ENCODE data around the gene NALF2.

NALF2 gene

DNA sequence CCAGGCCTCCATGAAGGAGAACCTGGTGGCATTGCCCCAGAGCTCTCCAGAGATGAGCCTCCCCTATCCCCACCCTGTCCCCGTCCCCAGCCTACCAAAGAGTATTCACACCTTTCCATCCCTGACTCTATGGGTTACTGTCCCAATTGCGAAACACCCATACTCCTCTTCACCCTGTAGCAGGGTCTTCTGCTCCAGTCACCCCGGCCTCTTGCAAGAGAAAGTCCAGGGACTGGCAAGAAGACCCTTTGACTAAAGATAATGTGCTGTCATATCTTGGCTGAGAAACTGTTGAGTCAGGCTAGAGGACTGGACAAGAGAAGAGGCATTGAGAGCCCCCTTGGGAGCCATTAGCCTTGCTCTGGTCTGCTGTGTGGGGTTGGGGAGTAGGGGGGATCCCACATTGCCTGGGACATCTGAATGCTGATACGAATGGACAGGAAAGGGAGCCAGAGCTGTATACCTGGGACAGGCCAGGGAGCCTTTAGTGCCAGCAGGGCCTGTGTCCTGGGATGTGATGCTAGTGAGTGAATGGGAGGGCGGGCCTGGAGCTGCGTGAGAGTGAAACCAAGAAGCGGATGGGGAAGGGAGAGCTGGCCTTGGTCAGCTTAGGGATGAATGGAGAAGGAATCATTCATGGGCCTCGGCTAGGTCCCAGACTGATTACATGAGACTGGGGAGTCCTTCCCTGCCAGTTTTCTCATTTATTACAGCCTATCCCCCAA lies 27.1 kb downstream of the NALF2 start:
- no peak for FAIRE-seq

DNA sequence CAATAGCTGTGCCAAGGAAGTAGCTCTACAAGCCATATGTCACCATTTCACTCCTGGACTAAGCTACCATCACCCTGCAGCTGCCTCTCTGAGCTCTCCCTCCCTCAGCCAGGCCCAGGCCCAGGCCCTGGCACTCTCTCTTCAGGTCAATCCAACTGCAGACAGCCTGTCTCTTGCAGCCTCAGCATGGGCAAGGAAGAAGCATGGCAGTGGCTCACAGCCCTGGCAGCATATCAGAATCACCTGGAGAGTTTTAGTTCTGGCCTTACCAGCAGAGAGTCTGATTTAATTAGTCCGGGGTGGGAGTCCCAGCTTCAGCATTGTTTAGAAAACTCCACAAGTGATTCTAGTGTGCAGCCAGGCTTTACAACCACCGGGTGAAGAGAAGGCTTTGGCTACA lies 31.5 kb downstream of the NALF2 start:
- no peak for FAIRE-seq

DNA sequence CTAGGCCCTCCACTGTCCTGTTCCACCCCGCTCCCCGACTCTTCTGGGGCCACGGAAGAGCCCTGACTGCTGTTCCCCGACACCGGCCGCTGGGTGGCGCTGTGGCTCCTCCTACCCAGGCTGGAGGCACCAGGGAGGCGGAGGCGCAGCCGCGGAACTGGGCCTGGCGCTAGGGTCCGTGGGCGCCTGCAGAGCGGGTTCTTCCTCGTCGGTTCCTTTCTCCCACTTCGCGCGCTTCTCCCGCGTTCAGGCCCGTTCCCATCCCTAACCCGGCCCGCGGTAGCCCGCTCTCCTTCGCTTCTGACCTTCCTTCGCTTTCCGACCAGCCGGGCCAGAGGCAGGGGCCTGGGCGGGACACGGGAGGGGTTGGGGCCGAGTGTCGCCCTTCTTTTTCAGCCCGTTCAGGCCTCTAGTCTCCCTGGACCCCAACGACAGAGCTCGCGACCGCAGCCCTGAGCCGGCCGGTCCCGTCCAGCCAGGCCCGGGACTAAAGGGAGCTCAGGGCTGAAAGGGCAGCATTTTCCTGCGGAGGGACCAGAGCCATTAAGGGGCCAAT lies 34.3 kb downstream of the NALF2 start:
- FAIRE-seq = no peak

DNA sequence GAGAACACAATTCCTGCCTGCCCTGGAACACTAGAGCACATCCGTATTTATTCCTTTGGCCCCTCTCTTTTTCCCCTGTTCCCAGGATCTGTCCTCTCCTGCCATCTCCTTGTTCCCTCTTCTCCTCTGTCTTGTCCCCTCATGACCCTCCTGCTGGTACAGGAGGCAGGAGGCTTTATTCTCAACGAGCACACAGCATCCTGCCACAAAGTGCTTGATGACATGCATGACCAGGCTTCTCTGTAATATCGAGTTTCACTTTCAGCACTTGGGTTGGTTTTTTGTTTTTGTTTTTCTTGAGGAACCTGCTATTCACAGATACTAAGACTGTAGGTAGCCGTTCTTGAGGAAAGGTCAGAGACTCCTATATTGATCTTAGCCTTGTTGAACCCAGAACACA lies 35.3 kb downstream of the NALF2 start:
- no peak for FAIRE-seq

DNA sequence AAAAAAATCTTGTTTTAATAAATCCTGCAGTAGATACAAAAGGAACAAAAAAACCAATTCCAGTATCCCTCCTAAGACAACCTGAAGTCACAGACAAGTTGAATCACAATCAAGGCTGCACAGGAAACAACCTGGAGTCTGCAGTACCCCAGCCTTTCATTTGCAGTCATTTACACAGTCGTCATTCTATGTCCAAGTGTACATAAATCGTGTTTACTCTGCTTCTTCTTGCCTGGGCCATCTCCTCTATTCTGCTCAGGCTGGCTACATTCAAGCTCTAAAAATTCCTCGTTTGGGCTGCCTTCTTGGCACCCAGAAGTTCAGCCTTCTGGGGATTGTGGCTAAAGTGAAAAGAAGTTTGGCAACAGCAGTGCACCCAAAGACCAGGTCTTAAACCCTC lies 37.8 kb downstream of the NALF2 start:
- no peak for FAIRE-seq

DNA sequence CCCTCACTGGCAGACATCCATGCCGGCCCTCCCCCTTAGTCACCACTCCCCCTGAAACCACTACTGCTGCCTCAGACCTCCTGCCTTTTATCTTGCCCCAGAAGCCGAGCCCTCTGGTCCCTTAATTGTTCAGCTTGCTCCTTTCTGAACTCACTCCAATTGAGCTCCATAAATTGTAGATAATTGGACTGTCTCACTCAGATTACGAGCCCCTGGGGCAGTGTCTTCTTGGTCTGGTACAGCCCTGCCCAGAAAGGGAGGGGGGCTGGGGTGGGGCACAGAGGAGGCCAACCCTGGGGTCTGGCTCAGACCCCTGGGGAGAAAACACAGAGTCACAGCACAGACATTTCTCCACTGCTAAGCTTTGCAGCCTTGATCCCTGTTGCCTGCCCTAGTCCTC lies 39.4 kb downstream of the NALF2 start:
- FAIRE-seq = no peak

DNA sequence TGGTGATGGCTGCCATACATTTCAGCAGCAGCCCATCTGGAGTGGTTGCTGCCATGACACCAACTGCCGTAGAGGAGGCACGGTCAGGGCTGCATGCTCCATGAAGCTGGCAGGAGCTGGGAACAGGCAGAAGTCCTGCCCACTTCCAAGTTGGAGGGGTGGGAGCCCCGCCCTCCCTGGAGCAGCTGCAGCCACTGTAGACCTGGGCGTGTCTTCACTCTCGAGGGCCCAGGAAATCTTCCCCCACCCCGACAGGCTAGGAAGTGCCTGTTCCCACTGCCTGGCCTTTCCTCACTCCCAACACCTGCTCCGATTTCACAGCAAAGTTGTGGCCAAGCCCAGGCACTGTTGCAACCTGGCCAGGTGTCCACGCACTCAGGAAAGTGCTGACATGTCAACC lies 42.3 kb downstream of the NALF2 start:
- FAIRE-seq = no peak

DNA sequence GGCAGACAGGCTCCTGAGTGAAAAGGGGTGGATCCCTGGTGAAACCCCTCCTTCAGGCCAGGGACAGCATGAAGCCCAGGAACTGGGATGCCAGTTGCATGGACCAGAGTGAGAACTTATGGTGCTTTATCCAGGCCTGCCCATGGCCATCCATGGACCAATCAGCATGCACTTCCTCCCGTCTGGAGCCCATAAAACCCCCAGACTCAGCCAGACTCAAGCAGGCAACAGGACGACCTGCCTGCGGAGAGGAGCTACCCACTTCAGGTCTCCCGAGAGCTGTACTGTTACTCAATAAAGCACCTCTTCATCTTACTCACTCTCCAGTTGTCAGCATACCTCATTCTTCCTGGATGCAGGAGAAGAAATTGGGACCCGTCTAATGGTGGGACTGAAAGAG lies 42.9 kb downstream of the NALF2 start:
- no peak for FAIRE-seq

DNA sequence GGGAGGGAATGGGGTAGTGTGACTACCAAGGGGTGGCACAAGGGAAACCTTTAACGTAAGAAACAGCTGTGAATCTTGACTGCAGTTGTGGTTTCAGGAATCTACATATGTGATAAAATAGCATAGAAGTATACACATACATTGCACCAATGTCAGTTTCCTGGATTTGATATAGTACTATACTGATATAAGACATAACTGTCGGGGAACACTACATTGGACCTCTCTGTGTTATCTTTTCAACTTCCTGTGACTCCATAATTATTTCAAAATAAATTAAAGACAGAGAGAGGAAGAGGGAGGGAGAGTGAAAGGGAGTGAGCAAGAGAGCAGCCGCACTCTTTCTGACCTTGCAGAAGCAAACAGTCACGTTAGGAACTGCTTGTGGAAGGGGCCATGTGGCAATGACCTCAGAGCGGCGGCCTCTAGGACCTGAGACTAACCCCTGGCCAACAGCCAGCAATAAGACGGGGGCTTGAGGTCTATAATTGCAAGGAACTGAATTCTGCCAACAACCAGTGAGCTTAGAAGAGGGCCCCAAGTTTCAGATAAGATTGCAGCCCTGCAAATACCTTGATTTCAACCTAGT lies 47.4 kb downstream of the NALF2 start:
- FAIRE-seq = no peak

DNA sequence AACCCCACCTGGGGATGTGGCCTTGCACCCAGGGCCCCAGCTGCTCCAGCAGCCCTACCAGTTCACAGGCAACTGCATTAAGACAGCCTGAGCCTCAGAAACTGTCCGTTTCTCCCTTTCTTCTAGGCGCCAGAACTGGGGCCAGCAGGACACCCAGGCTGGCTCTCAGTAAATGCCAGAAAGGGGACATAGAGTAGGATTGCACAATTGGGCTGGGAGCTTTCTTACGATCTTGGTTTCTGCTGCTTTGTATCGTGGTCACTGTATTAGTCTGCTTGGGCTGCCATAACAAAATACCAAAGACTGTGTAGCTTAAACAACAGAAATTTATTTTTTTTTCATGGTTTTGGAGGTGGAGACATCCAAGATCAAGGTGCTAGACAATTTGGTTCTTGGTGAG lies 48.4 kb downstream of the NALF2 start:
- FAIRE-seq = no peak
